Measurements from ENCODE around the gene NSMCE1. TPM values are rescaled to one million over a fixed set of nuclear protein-coding genes. Genes with fewer than 3 reads are reported as not detected.

The NSMCE1 gene
- total RNA-seq, 4 donors from 2014 or later = 36.4 to 42.0 (median 40.6) TPM

Other genes starting within 250 kb of the NSMCE1 start
- gene C16orf82, start 201.8 kb downstream of the NSMCE1 start, total RNA-seq = not detected
- gene KDM8, start 65.2 kb downstream of the NSMCE1 start, total RNA-seq = 1 to 10 TPM; 2.7 to 5.5 (median 4.3) TPM
- gene IL4R, start 45.2 kb upstream of the NSMCE1 start, total RNA-seq = 10 to 100 TPM; 14.7 to 37.3 (median 30.4) TPM
- under 1 TPM in 1 of 4 donors, not detected in 3; 0.51 TPM for gene IL21R, start 133.4 kb upstream of the NSMCE1 start, total RNA-seq